Cardiac muscle cell (in vitro differentiated cells and primary cell): ENCODE measurements around the gene KIAA1549. TPM values are rescaled to one million over a fixed set of nuclear protein-coding genes. Genes with fewer than 3 reads are reported as not detected.

Experiments
- DNase-seq, 2 donors: peaks; one replicate each; pipeline versions ENCODE4 v3.0.0 to v3.0.0-alpha.2; 2010 to 2017; ENCODE audit warnings: low read depth in 1 of 2, low spot score in 1 of 2
- H3K27ac ChIP-seq: fragments of 200-600 bp; sonication (generic); 2 replicates; pipeline ENCODE4 v1.5.1; 2016
- H3K27me3 ChIP-seq: fragments of 200-600 bp; sonication (generic); 2 replicates; pipeline ENCODE4 v1.6.0; 2016; ENCODE audit warnings: control low read depth
- H3K36me3 ChIP-seq: fragments of 200-600 bp; sonication (generic); 2 replicates; pipeline ENCODE4 v1.5.1; 2016; ENCODE audit warnings: control low read depth
- H3K4me1 ChIP-seq: fragments of 200-600 bp; sonication (generic); 2 replicates; pipeline ENCODE4 v1.8.1; 2017; ENCODE audit warnings: low read depth, mild to moderate bottlenecking, mixed run types
- H3K4me3 ChIP-seq: fragments of 200-600 bp; sonication (generic); 2 replicates; pipeline ENCODE4 v1.5.1; 2016; ENCODE audit warnings: mild to moderate bottlenecking
- H3K9me3 ChIP-seq: fragments of 200-600 bp; sonication (generic); 2 replicates; pipeline ENCODE4 v1.5.1; 2017; ENCODE audit warnings: low read depth, mild to moderate bottlenecking, control low read depth
- polyA plus RNA-seq: library from polyadenylated mRNA; unstranded; fragments of >200 nt; fragmentation: Nextera tagmentation; extraction: Ambion mirVana; gene quantifications from 2 replicates; pipeline ENCODE4 v1.2.1, GENCODE V29; 2016
- total RNA-seq: library from RNA; depleted of rRNA; stranded (reverse); fragments of >200 nt; gene quantifications from 2 replicates; pipeline ENCODE4 v1.2.3, GENCODE V29; 2016
- TF ChIP-seq, protein P1 (sequence below): IDR thresholded peaks from 2 replicates; pipeline ENCODE4 v1.5.1; 2012; ENCODE audit warnings: low read depth, mild to moderate bottlenecking, low read length

The KIAA1549 gene
- total and polyA plus RNA-seq, 2 experiments from 2014 or later, result 7.5 to 13.6 TPM

DNA sequence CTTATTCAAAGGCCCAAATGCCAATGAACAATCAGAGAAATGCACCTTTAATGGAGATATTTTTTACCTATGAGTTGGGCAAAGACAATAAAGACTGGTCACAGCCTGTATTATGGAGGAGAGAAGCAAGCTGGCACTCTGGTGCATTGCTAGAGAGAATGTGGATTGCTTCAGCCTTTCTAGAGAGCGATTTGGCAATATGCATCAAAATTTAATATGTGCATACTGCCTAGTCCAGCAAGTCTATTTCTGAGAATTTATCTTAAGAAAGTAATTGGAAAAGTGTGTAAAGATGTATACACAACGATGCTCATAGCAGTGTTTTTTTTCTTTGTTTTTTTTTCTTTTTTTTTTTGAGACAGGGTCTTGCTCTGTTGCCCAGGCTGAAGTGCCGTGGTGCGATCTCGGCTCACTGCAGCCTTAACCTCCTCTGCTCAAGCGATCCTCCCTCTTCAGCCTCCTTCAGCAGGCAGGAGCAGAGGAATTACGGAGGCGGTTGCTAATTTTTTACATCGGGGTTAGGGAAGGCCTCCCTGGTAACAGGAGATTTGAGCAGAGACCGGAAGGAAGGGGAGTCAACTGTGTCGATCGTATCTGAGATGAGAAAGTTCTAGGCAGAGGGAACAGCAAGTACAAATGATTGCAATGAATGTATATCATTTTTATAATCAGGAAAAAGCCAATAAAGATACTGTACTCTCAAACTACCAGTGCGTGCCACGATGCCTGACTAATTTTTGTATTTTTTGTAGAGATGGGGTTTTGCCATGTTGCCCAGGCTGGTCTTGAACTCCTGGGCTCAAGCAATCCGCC is 16.4 kb downstream of the KIAA1549 start:
- Histone ChIP-seq H3K27me3 (no peaks in the 10 kb centered on the region), H3K4me1 (no peaks in the 10 kb centered on the region), H3K4me3 (no peak overlapping the region), H3K36me3 (no peaks in the 10 kb centered on the region), H3K27ac (no peak overlapping the region), H3K9me3 (no peaks in the 10 kb centered on the region)
- TF ChIP-seq, protein P1, sequence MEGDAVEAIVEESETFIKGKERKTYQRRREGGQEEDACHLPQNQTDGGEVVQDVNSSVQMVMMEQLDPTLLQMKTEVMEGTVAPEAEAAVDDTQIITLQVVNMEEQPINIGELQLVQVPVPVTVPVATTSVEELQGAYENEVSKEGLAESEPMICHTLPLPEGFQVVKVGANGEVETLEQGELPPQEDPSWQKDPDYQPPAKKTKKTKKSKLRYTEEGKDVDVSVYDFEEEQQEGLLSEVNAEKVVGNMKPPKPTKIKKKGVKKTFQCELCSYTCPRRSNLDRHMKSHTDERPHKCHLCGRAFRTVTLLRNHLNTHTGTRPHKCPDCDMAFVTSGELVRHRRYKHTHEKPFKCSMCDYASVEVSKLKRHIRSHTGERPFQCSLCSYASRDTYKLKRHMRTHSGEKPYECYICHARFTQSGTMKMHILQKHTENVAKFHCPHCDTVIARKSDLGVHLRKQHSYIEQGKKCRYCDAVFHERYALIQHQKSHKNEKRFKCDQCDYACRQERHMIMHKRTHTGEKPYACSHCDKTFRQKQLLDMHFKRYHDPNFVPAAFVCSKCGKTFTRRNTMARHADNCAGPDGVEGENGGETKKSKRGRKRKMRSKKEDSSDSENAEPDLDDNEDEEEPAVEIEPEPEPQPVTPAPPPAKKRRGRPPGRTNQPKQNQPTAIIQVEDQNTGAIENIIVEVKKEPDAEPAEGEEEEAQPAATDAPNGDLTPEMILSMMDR, result no peak
- no peak for DNase-seq

DNA sequence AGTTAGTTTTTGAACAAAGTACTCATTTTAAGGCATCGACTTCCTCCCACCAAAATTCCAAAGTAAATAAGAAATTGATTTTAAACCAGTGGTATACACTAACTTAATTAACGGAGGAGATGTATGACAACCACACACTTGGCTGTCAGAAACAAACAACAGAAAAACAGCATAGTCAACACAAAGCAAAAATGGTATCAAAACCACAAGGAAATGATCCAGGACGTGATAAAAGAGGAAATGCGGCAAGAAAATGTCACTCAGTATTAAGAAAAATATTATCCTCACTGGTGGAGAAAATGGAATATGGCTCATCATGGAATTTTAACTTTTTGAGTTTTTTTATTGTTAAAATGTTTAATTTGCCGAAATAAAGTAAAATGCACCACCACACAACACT is 17.5 kb downstream of the KIAA1549 start:
- DNase-seq, result no peak
- H3K27me3 ChIP-seq, result no peaks in the 10 kb centered on the region
- no peaks in the 10 kb centered on the region for H3K36me3 ChIP-seq
- H3K27ac ChIP-seq, result no peak overlapping the region
- H3K4me3 ChIP-seq, result no peak overlapping the region
- H3K9me3 ChIP-seq, result no peaks in the 10 kb centered on the region
- TF ChIP-seq, protein P1, result no peak
- no peaks in the 10 kb centered on the region for H3K4me1 ChIP-seq

DNA sequence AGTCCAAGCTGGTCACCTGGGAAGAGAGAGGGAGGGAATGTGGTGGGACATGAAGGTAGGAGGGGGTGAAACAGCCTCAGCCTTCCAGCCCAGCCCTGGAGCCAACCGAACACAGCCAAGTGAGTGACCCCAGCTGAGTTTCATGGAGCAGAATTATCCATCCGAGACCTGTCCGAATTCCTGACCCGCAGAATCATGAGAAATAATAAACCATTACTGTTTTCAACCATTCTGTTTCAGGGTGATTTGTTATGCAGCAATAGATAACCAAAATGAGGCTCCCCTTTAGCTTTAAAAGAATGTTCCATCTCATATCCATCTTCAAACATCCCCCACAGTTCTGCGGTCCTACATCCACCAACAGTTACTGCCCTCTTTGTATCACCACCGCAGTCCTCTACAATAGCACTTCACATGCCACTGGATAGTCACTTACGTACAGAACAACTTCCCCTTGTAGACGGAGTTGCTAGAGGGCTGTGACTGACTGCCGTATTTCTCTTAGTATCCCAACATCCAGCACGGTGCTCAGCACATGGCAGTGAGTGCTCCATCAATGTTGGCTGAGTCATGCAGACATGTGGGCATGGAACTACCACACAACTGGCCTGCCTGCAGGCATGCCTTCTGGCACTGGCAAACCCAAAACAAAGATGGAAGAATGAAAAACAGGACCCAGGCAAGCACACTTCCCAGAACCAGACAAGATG is 18.5 kb downstream of the KIAA1549 start:
- DNase-seq, result no peak
- TF ChIP-seq, protein P1, result no peak
- H3K4me1 ChIP-seq, result no peaks in the 10 kb centered on the region
- H3K4me3 ChIP-seq, result no peak overlapping the region
- H3K36me3 ChIP-seq, result no peaks in the 10 kb centered on the region
- no peaks in the 10 kb centered on the region for H3K9me3 ChIP-seq
- no peaks in the 10 kb centered on the region for H3K27me3 ChIP-seq
- H3K27ac ChIP-seq, result no peak overlapping the region

DNA sequence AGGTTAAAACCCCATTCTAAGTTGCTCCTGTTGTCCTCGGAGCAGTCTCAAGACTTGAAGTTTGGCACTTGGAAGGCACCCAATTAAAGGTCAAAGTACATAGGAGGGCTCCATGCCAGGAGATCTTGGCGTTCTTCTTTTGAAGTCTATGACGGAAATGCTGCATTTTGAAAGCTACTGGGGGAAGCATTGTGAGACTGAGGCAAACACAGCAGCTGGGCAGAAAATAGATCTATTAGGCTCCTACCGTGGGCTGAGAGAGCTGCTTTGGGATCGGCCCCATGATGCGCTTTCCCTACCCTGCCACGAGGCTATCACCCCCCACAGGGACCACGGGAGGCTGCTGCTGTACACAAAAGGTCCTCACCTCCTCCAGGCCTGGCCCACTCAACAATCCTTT is 20.0 kb downstream of the KIAA1549 start:
- TF ChIP-seq, protein P1, result no peak
- DNase-seq, result peak in 1 of 2 donors; percentile 74
- Histone ChIP-seq H3K36me3 (no peaks in the 10 kb centered on the region), H3K4me1 (no peaks in the 10 kb centered on the region), H3K9me3 (no peaks in the 10 kb centered on the region), H3K4me3 (no peak overlapping the region), H3K27me3 (no peaks in the 10 kb centered on the region), H3K27ac (no peak overlapping the region)

DNA sequence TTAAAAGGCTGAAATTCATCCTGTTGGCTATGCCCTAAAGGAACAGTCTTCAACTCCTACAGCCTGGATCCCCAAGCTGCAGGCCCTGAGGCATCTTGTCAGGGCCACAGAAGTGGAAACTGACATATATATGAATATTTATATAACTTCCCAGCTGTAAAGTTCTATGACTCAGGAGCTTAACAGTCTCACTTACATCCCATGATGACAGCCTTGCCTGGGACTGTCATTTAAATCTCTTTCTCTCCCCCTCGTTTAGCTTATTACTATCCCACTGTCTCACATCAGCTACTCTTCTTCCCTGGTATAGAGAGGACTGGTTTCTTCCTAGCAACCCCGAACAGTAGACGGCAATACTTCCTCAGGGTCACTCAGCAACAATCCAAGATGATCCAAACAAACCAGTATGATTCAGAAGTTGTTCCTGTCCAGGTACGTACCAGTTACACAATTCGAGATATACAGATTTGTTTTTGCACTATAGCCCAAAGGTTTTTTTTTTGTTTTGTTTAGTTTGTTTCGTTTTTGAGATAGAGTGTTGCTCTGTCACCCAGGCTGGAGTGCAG is 22.7 kb downstream of the KIAA1549 start:
- peak in 1 of 2 donors; percentile 23 for DNase-seq
- no peak overlapping the region for H3K27ac ChIP-seq

More for the DNA sequence above, 22.7 kb downstream of the KIAA1549 start:
- TF ChIP-seq, protein P1, result no peak
- Histone ChIP-seq H3K36me3 (no peaks in the 10 kb centered on the region), H3K4me1 (no peaks in the 10 kb centered on the region), H3K27me3 (no peaks in the 10 kb centered on the region), H3K9me3 (no peaks in the 10 kb centered on the region), H3K4me3 (no peak overlapping the region)
